Glutamatergic neuron (in vitro differentiated cells): ENCODE data around the gene NOL11. TPM values are rescaled to one million over a fixed set of nuclear protein-coding genes. Genes with fewer than 3 reads are reported as not detected.

Experiments
- DNase-seq: peaks from one replicate; pipeline ENCODE4 v3.0.0; 2022
- H3K27ac Mint-ChIP-seq: one replicate; pipeline ENCODE4 v1.8.0; 2020; ENCODE audit warnings: mild to moderate bottlenecking, mixed read lengths, inconsistent platforms; ENCODE audit not compliant: unreplicated experiment
- H3K27me3 Mint-ChIP-seq: one replicate; pipeline ENCODE4 v1.8.0; 2020; ENCODE audit warnings: mild to moderate bottlenecking, moderate library complexity, mixed read lengths, inconsistent platforms; ENCODE audit not compliant: unreplicated experiment
- H3K36me3 Mint-ChIP-seq: one replicate; pipeline ENCODE4 v1.8.0; 2020; ENCODE audit warnings: mild to moderate bottlenecking, mixed read lengths, inconsistent platforms; ENCODE audit not compliant: unreplicated experiment
- H3K4me1 Mint-ChIP-seq: one replicate; pipeline ENCODE4 v1.8.0; 2020; ENCODE audit warnings: mild to moderate bottlenecking, low read depth, mixed read lengths, inconsistent platforms; ENCODE audit not compliant: unreplicated experiment
- H3K4me3 Mint-ChIP-seq: one replicate; pipeline ENCODE4 v1.8.0; 2020; ENCODE audit warnings: mild to moderate bottlenecking, mixed read lengths, inconsistent platforms; ENCODE audit not compliant: unreplicated experiment
- H3K9me3 Mint-ChIP-seq: one replicate; pipeline ENCODE4 v1.8.0; 2020; ENCODE audit warnings: mild to moderate bottlenecking, moderate library complexity, mixed read lengths, inconsistent platforms; ENCODE audit not compliant: unreplicated experiment
- CTCF ChIP-seq: fragments of 200-600 bp; sonication (generic); IDR thresholded peaks from one replicate; pipeline ENCODE4 v1.5.0; 2021; ENCODE audit not compliant: partially characterized antibody, unreplicated experiment
- total RNA-seq: library from RNA; stranded (reverse); fragmentation: NEBNext Ultra II Directional; extraction: Animal tissue kit (Norgen Biotek cat#: 25700); gene quantifications from one replicate; pipeline ENCODE4 v1.2.1, GENCODE V29; 2021; ENCODE audit not compliant: unreplicated experiment

The NOL11 gene
- total RNA-seq, 1 donor from 2014 or later: 40.6 TPM

- H3K9me3 Mint-ChIP-seq: peaks cover 4% of the 10 kb centered on the region
- no peaks in the 10 kb centered on the region for H3K4me1 Mint-ChIP-seq
- H3K36me3 Mint-ChIP-seq: no peaks in the 10 kb centered on the region
- no peak overlapping the region for H3K4me3 Mint-ChIP-seq
- TF ChIP-seq CTCF: no peak
- no peak overlapping the region for H3K27ac Mint-ChIP-seq
- H3K27me3 Mint-ChIP-seq: peaks cover 3% of the 10 kb centered on the region
- DNase-seq: no peak
Measured at GRCh38 chr17:67707442-67707841, 10.3 kb upstream of the NOL11 start.

- no peak for TF ChIP-seq CTCF
- DNase-seq: no peak
- Mint-ChIP-seq H3K27ac (no peak overlapping the region), H3K36me3 (no peaks in the 10 kb centered on the region), H3K27me3 (peaks cover 3% of the 10 kb centered on the region), H3K9me3 (peaks cover 4% of the 10 kb centered on the region), H3K4me3 (no peak overlapping the region), H3K4me1 (no peaks in the 10 kb centered on the region)
Measured at GRCh38 chr17:67708378-67708777, 9.4 kb upstream of the NOL11 start.

- DNase-seq: no peak
- no peak for TF ChIP-seq CTCF
- Mint-ChIP-seq H3K36me3 (peaks cover 4% of the 10 kb centered on the region), H3K4me3 (no peak overlapping the region), H3K9me3 (no peaks in the 10 kb centered on the region), H3K27ac (no peak overlapping the region), H3K4me1 (no peaks in the 10 kb centered on the region), H3K27me3 (peaks cover 2% of the 10 kb centered on the region)
Measured at GRCh38 chr17:67711916-67712315, 5.8 kb upstream of the NOL11 start.

GRCh38 chr17:67712375-67712774 lies 5.4 kb upstream of the NOL11 start:
- TF ChIP-seq CTCF: no peak
- Mint-ChIP-seq H3K27me3 (peaks cover 2% of the 10 kb centered on the region), H3K4me1 (no peaks in the 10 kb centered on the region), H3K4me3 (no peak overlapping the region), H3K27ac (no peak overlapping the region), H3K9me3 (no peaks in the 10 kb centered on the region), H3K36me3 (peaks cover 4% of the 10 kb centered on the region)
- DNase-seq: no peak

- TF ChIP-seq CTCF: no peak
- peaks cover 4% of the 10 kb centered on the region for H3K36me3 Mint-ChIP-seq
- H3K9me3 Mint-ChIP-seq: no peaks in the 10 kb centered on the region
- no peak overlapping the region for H3K27ac Mint-ChIP-seq
- DNase-seq: no peak
- peaks cover 2% of the 10 kb centered on the region for H3K27me3 Mint-ChIP-seq
- H3K4me3 Mint-ChIP-seq: no peak overlapping the region
- no peaks in the 10 kb centered on the region for H3K4me1 Mint-ChIP-seq
Measured at GRCh38 chr17:67713169-67713568, 4.6 kb upstream of the NOL11 start.
